Parathyroid adenoma (tissue), 2 donors: Measurements from ENCODE around the gene FAM131B.
A peak's percentile ranks its signal among the peaks of the same experiment; 100 is the strongest.

ENCODE experiments used
- H2AFZ ChIP-seq: fragments of 300-600 bp; sonication (generic); one replicate; pipeline ENCODE4 v1.7.0; 2017; ENCODE audit warnings: antibody characterized with exemption, mild to moderate bottlenecking
- H3K27ac ChIP-seq: fragments of 300-600 bp; sonication (generic); one replicate; pipeline ENCODE4 v1.7.0; 2017
- H3K27me3 ChIP-seq: fragments of 300-600 bp; sonication (generic); one replicate; pipeline ENCODE4 v1.7.0; 2017; ENCODE audit warnings: low read length; ENCODE audit not compliant: control insufficient read depth, insufficient read depth
- H3K36me3 ChIP-seq: fragments of 300-600 bp; sonication (generic); one replicate; pipeline ENCODE4 v1.7.0; 2017; ENCODE audit warnings: low read length; ENCODE audit not compliant: control insufficient read depth, insufficient read depth
- H3K4me1 ChIP-seq: fragments of 300-600 bp; sonication (generic); one replicate; pipeline ENCODE4 v1.7.0; 2017; ENCODE audit warnings: control low read depth
- H3K4me2 ChIP-seq: fragments of 300-600 bp; sonication (generic); one replicate; pipeline ENCODE4 v1.7.0; 2017; ENCODE audit warnings: low read length
- H3K4me3 ChIP-seq: fragments of 300-600 bp; sonication (generic); one replicate; pipeline ENCODE4 v1.7.0; 2017; ENCODE audit warnings: low read depth, low read length
- H3K79me2 ChIP-seq: fragments of 300-600 bp; sonication (generic); one replicate; pipeline ENCODE4 v1.7.0; 2017; ENCODE audit warnings: control low read depth
- H3K9ac ChIP-seq: fragments of 300-600 bp; sonication (generic); one replicate; pipeline ENCODE4 v1.7.0; 2017; ENCODE audit warnings: mild to moderate bottlenecking
- H3K9me3 ChIP-seq: fragments of 300-600 bp; sonication (generic); one replicate; pipeline ENCODE4 v1.7.0; 2017; ENCODE audit warnings: low read length; ENCODE audit not compliant: control insufficient read depth
- TF ChIP-seq, protein P1 (sequence below): fragments of 300-600 bp; sonication (generic); IDR thresholded peaks from one replicate; pipeline ENCODE4 v1.7.0; 2017; ENCODE audit warnings: antibody characterized with exemption, mild to moderate bottlenecking
- donor health status: primary hyperparathyroidism.

FAM131B gene

DNA sequence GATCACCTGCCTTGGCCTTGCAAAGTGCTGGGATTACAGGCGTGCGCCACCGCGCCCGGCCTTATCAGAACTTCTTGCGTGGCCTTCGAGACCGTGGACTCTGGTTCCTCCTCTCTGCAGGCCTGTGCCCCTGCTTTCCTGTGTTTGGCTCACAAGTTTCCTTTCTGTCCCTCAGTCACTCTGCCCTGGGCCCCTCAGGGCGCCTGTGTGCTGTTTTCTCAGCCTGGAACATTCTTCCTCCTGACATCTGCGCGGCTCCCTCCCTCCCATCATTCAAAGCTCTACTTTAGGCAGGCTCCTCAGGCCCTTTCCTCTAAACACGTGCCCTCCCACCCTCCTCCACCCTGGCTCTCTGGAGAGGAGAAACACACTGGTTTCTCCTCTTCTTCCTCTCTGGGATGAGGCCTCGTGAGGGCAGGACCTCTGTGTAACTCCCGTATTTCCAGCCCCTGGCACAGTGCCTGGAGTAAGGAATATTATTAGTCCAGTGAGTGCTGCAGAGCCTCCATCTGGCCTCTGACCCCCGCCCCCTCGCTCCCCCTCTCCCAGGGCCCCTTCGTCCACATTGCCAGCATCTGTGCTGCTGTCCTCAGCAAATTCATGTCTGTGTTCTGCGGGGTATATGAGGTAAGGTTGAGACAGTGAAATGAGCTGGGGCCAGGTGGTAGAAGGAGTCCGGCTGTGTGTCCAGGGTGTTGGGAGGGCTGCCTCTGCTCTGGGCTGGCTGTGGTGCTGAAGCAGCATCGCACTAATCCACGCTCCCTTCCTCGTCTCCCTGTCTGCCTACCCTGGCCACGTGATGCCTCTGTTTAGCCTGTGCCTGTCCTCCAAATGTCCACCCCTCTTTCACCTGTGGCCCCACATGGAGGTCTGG, 39.5 kb downstream of the FAM131B start:
- H3K9ac ChIP-seq, result no peak overlapping the region
- no peak overlapping the region for H3K4me2 ChIP-seq
- H3K27me3 ChIP-seq, result no peaks in the 10 kb centered on the region
- H3K4me3 ChIP-seq, result no peak overlapping the region
- H3K79me2 ChIP-seq, result no peaks in the 10 kb centered on the region
- H2AFZ ChIP-seq, result no peak overlapping the region
- TF ChIP-seq, protein P1, sequence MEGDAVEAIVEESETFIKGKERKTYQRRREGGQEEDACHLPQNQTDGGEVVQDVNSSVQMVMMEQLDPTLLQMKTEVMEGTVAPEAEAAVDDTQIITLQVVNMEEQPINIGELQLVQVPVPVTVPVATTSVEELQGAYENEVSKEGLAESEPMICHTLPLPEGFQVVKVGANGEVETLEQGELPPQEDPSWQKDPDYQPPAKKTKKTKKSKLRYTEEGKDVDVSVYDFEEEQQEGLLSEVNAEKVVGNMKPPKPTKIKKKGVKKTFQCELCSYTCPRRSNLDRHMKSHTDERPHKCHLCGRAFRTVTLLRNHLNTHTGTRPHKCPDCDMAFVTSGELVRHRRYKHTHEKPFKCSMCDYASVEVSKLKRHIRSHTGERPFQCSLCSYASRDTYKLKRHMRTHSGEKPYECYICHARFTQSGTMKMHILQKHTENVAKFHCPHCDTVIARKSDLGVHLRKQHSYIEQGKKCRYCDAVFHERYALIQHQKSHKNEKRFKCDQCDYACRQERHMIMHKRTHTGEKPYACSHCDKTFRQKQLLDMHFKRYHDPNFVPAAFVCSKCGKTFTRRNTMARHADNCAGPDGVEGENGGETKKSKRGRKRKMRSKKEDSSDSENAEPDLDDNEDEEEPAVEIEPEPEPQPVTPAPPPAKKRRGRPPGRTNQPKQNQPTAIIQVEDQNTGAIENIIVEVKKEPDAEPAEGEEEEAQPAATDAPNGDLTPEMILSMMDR, result no peak
- peaks cover 6% of the 10 kb centered on the region for H3K4me1 ChIP-seq
- no peaks in the 10 kb centered on the region for H3K9me3 ChIP-seq
- H3K36me3 ChIP-seq, result no peaks in the 10 kb centered on the region
- H3K27ac ChIP-seq, result no peak overlapping the region

DNA sequence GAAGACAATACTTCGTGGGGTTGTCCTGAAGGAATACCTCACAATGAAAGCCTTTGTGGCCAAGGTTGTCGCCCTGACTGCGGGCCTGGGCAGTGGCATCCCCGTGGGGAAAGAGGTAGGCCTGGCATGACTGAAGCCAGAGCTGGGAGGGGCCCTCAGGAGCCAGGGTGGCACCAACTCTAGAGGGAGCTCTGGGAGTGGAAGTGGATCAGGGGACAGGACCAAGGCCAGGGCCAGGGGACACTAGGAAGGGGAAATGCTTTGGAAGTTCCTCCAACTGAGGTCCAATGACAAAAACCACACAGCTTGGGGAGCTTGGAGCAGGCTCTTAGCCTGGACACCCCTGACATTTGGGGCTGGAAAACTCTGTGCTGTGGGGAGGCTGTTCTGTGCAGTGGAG, 40.8 kb downstream of the FAM131B start:
- TF ChIP-seq, protein P1, result no peak
- Histone ChIP-seq H3K4me1 (peaks cover 6% of the 10 kb centered on the region), H3K79me2 (no peaks in the 10 kb centered on the region), H3K27me3 (no peaks in the 10 kb centered on the region), H3K4me3 (no peak overlapping the region), H3K9me3 (no peaks in the 10 kb centered on the region), H3K27ac (no peak overlapping the region), H3K36me3 (no peaks in the 10 kb centered on the region), H2AFZ (no peak overlapping the region), H3K4me2 (no peak overlapping the region), H3K9ac (no peak overlapping the region)

DNA sequence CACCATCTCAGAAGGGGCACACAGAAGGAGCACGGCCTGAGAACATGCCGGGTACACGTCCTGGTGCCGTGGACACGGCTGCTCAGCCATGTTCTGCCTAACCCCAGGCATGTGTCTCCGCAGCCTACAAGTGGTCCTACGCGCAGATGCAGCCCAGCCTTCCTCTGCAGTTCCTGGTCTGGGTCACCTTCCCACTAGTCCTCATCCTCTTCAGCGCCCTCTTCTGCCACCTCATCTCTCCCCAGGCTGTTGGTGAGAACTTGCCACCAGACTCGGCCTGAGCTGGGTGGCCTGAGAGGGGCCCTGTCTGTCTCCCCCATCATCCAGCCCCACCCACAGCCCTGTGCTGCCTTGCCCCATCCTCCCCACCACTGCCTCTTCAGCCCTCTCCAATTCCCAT, 41.3 kb downstream of the FAM131B start:
- Histone ChIP-seq H2AFZ (no peak overlapping the region), H3K4me1 (peaks cover 6% of the 10 kb centered on the region), H3K27ac (no peak overlapping the region), H3K27me3 (no peaks in the 10 kb centered on the region), H3K9ac (no peak overlapping the region), H3K36me3 (no peaks in the 10 kb centered on the region), H3K4me3 (no peak overlapping the region), H3K9me3 (no peaks in the 10 kb centered on the region), H3K79me2 (no peaks in the 10 kb centered on the region), H3K4me2 (no peak overlapping the region)
- TF ChIP-seq, protein P1, result no peak

DNA sequence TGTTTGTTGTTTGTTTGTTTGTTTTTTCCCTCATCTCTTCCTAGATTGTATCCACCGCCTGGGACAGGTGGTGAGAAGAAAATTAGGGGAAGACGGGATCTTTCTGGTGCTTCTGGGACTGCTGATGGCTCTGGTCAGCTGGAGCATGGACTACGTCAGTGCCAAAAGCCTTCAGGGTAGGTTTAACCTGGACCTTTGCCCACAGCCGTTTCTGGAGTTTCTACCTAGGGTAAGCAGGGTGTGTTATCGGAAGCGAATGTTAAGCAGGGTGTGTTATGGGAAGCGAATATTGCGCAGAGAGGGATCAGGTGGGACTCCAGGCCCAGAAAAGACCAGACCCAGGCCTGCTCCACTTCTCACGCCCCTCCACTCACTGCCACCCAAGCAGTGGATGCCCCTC, 41.9 kb downstream of the FAM131B start:
- Histone ChIP-seq H3K27me3 (no peaks in the 10 kb centered on the region), H3K36me3 (no peaks in the 10 kb centered on the region), H3K4me2 (no peak overlapping the region), H3K4me3 (no peak overlapping the region), H3K79me2 (no peaks in the 10 kb centered on the region), H3K9me3 (no peaks in the 10 kb centered on the region), H3K4me1 (peaks cover 6% of the 10 kb centered on the region), H3K27ac (no peak overlapping the region), H2AFZ (peak overlapping the region; percentile 11), H3K9ac (no peak overlapping the region)
- TF ChIP-seq, protein P1, result no peak

DNA sequence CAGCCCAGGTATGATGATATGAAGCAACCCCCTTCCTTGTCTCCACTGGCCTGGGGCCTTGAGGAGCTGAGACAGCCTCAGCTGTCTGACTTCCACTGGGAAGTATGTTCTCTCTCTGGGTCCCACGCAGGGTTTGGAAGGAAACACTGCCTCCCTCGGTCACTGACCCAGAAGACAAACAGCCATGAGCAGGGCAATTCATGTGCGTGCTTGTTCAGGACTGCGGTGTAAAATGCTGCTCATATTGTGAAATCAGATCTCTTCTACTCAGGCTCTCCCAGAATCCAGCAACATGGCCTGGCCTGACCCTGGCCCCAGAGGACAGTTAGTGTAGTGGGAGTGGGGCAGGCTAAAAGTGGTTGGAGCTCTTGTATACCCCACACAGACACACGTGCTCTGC, 43.9 kb downstream of the FAM131B start:
- H3K9me3 ChIP-seq, result no peaks in the 10 kb centered on the region
- TF ChIP-seq, protein P1, result no peak
- H3K4me1 ChIP-seq, result peaks cover 6% of the 10 kb centered on the region
- H3K79me2 ChIP-seq, result no peaks in the 10 kb centered on the region
- no peak overlapping the region for H3K9ac ChIP-seq
- H3K36me3 ChIP-seq, result no peaks in the 10 kb centered on the region
- peak overlapping the region; percentile 34 for H3K27ac ChIP-seq
- no peak overlapping the region for H3K4me2 ChIP-seq
- no peaks in the 10 kb centered on the region for H3K27me3 ChIP-seq
- no peak overlapping the region for H3K4me3 ChIP-seq
- H2AFZ ChIP-seq, result peak overlapping the region; percentile 84
